ENCODE data around the gene ONECUT1. TPM values are rescaled to one million over a fixed set of nuclear protein-coding genes. Genes with fewer than 3 reads are reported as not detected.

ONECUT1 gene
- total RNA-seq, 1 donor from 2014 or later = not detected

GRCh38 chr15:52795464-52796227 lies 5.5 kb upstream of the ONECUT1 start:
- Histone ChIP-seq H3K4me3 (no peak overlapping the region), H3K27ac (replicated peaks) (no peak overlapping the region)
- TF ChIP-seq CTCF (IDR thresholded peaks at IDR 0.05; ENCODE audit: borderline replicate concordance) = no peak

GRCh38 chr15:52794665-52795463 lies 4.7 kb upstream of the ONECUT1 start:
- H3K27me3 ChIP-seq (ENCODE audit: low read depth) = peaks cover 99% of the 10 kb centered on the region

More at GRCh38 chr15:52795464-52796227, 5.5 kb upstream of the ONECUT1 start:
- Histone ChIP-seq H3K4me1 (peaks cover 19% of the 10 kb centered on the region), H3K9me3 (replicated peaks) (no peaks in the 10 kb centered on the region), H3K36me3 (no peaks in the 10 kb centered on the region), H3K27me3 (ENCODE audit: low read depth) (peaks cover 100% of the 10 kb centered on the region)
- intact Hi-C loops (cut with micrococcal nuclease) = no loop called here
- no peak for DNase-seq

GRCh38 chr15:52791776-52792175 lies 1.6 kb upstream of the ONECUT1 start:
- H3K4me1 ChIP-seq = peaks cover 40% of the 10 kb centered on the region
- intact Hi-C loops (cut with micrococcal nuclease) = no loop called here

More at GRCh38 chr15:52794665-52795463, 4.7 kb upstream of the ONECUT1 start:
- no peak overlapping the region for H3K27ac ChIP-seq (replicated peaks)
- H3K36me3 ChIP-seq = no peaks in the 10 kb centered on the region
- intact Hi-C loops (cut with micrococcal nuclease) = no loop called here
- H3K4me3 ChIP-seq = no peak overlapping the region
- H3K4me1 ChIP-seq = peaks cover 23% of the 10 kb centered on the region
- no peak for DNase-seq
- no peak for TF ChIP-seq CTCF (IDR thresholded peaks at IDR 0.05; ENCODE audit: borderline replicate concordance)
- no peaks in the 10 kb centered on the region for H3K9me3 ChIP-seq (replicated peaks)

GRCh38 chr15:52790941-52791751 lies 1.0 kb upstream of the ONECUT1 start:
- Histone ChIP-seq H3K36me3 (no peaks in the 10 kb centered on the region), H3K9me3 (replicated peaks) (no peaks in the 10 kb centered on the region), H3K27me3 (ENCODE audit: low read depth) (peaks cover 99% of the 10 kb centered on the region), H3K4me1 (peaks cover 45% of the 10 kb centered on the region), H3K27ac (replicated peaks) (no peak overlapping the region), H3K4me3 (peak overlapping the region; percentile 70)
- intact Hi-C loops (cut with micrococcal nuclease) = no loop called here
- no peak for TF ChIP-seq CTCF (IDR thresholded peaks at IDR 0.05; ENCODE audit: borderline replicate concordance)
- DNase-seq = no peak

More at GRCh38 chr15:52791776-52792175, 1.6 kb upstream of the ONECUT1 start:
- H3K27ac ChIP-seq (replicated peaks) = no peak overlapping the region
- no peaks in the 10 kb centered on the region for H3K36me3 ChIP-seq
- no peak overlapping the region for H3K4me3 ChIP-seq
- no peak for DNase-seq
- H3K27me3 ChIP-seq (ENCODE audit: low read depth) = peaks cover 99% of the 10 kb centered on the region
- H3K9me3 ChIP-seq (replicated peaks) = no peaks in the 10 kb centered on the region
- TF ChIP-seq CTCF (IDR thresholded peaks at IDR 0.05; ENCODE audit: borderline replicate concordance) = no peak

GRCh38 chr15:52789601-52790168 lies 451 bp downstream of the ONECUT1 start:
- intact Hi-C loops (cut with micrococcal nuclease) = loop anchor here (10.0 kb wide), 1 partner anchor 405 kb away; no protein-coding TSS in a partner anchor
- Histone ChIP-seq H3K27me3 (ENCODE audit: low read depth) (peaks cover 99% of the 10 kb centered on the region), H3K4me1 (peaks cover 57% of the 10 kb centered on the region)

More at GRCh38 chr15:52789601-52790168, 451 bp downstream of the ONECUT1 start:
- H3K27ac ChIP-seq (replicated peaks) = no peak overlapping the region
- no peak for DNase-seq
- H3K9me3 ChIP-seq (replicated peaks) = no peaks in the 10 kb centered on the region
- H3K36me3 ChIP-seq = no peaks in the 10 kb centered on the region
- H3K4me3 ChIP-seq = peak overlapping the region; percentile 70
- TF ChIP-seq CTCF (IDR thresholded peaks at IDR 0.05; ENCODE audit: borderline replicate concordance) = no peak

Data from left ventricle myocardium inferior (tissue), 1 donor.